Gastroesophageal sphincter (tissue), 3 donors: ENCODE data around the gene STAT1.

ENCODE experiments used
- POLR2A ChIP-seq, 2 donors: fragments of 450-650 bp; IDR thresholded peaks; one replicate each; pipeline ENCODE4 v1.6.1; 2017; ENCODE audit warnings: antibody characterized with exemption in 2 of 2, mild to moderate bottlenecking in 2 of 2, moderate library complexity in 1 of 2
- POLR2AphosphoS5 ChIP-seq: sonication (generic); formaldehyde crosslinking; IDR thresholded peaks from one replicate; pipeline ENCODE4 v1.6.1; 2017; ENCODE audit warnings: antibody characterized with exemption
- TF ChIP-seq, protein P1 (sequence below), 4 experiments: fragments of 200-600 bp in 2 of 4; fragments of 450-650 bp in 2 of 4; sonication (generic) in 1 of 4; IDR thresholded peaks; one replicate each; pipeline ENCODE4 v1.5.1; 2017 to 2019; ENCODE audit warnings: antibody characterized with exemption in 4 of 4, mild to moderate bottlenecking in 2 of 4, moderate library complexity in 2 of 4

DNA sequence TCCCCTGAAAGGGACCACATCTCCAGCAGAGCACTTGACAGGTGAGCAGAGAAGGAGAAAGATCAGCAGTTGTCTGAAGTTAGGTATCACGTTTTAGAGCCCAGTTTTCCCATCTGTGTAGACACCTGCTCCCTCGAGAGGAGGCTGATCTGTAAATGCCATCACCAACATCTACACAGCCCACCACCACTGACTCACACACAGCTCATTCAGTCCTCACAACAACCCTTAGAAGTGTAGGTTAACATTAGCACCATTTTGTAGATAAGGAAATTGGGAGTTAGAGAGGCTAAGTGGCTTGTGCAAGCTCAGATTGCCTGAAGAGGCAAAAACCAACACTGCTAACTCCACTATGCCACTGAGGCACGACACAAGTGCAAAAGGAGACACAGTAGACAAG, 37.2 kb upstream of the STAT1 start:
- TF ChIP-seq POLR2A (IDR thresholded peaks at IDR 0.05) (no peak), POLR2AphosphoS5 (no peak)
- TF ChIP-seq, protein P1, sequence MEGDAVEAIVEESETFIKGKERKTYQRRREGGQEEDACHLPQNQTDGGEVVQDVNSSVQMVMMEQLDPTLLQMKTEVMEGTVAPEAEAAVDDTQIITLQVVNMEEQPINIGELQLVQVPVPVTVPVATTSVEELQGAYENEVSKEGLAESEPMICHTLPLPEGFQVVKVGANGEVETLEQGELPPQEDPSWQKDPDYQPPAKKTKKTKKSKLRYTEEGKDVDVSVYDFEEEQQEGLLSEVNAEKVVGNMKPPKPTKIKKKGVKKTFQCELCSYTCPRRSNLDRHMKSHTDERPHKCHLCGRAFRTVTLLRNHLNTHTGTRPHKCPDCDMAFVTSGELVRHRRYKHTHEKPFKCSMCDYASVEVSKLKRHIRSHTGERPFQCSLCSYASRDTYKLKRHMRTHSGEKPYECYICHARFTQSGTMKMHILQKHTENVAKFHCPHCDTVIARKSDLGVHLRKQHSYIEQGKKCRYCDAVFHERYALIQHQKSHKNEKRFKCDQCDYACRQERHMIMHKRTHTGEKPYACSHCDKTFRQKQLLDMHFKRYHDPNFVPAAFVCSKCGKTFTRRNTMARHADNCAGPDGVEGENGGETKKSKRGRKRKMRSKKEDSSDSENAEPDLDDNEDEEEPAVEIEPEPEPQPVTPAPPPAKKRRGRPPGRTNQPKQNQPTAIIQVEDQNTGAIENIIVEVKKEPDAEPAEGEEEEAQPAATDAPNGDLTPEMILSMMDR (IDR thresholded peaks at IDR 0.05), result no peak
